Small intestine (tissue), 7 donors: ENCODE results near the gene PARG. TPM values are rescaled to one million over a fixed set of nuclear protein-coding genes. Genes with fewer than 3 reads are reported as not detected.

Experiments used
- DNase-seq, 2 donors: peaks; one replicate each; pipeline versions ENCODE4 v3.0.0 to v3.0.0-alpha.2; 2013
- FAIRE-seq: peaks from 2 replicates; lab custom pipeline; 2012; peaks lifted over from hg19 to GRCh38; lab: Jason Lieb, UNC
- H3K27ac ChIP-seq, 3 donors: one replicate each; pipeline ENCODE4 v1.5.1; 2013; ENCODE audit warnings: low read length in 2 of 3, mild to moderate bottlenecking in 2 of 3, control low read depth in 1 of 3, inconsistent platforms in 1 of 3, low read depth in 1 of 3, moderate library complexity in 1 of 3
- H3K27me3 ChIP-seq, 3 donors: one replicate each; pipeline ENCODE4 v1.6.1; 2013; ENCODE audit warnings: low read length in 3 of 3, inconsistent platforms in 1 of 3; ENCODE audit not compliant: control insufficient read depth in 3 of 3, insufficient read depth in 3 of 3
- H3K36me3 ChIP-seq, 3 donors: one replicate each; pipeline ENCODE4 v1.6.1; 2013; ENCODE audit warnings: low read length in 3 of 3, inconsistent platforms in 1 of 3, low read depth in 1 of 3, mild to moderate bottlenecking in 1 of 3, moderate library complexity in 1 of 3; ENCODE audit not compliant: control insufficient read depth in 3 of 3, insufficient read depth in 2 of 3
- H3K4me1 ChIP-seq, 3 donors: one replicate each; pipeline ENCODE4 v1.6.1; 2013; ENCODE audit warnings: low read length in 2 of 3, inconsistent platforms in 1 of 3, low read depth in 1 of 3, mild to moderate bottlenecking in 1 of 3, moderate library complexity in 1 of 3; ENCODE audit not compliant: control insufficient read depth in 3 of 3, insufficient read depth in 2 of 3
- H3K4me3 ChIP-seq, 3 donors: one replicate each; pipeline ENCODE4 v1.5.1; 2013; ENCODE audit warnings: low read length in 3 of 3, control low read depth in 1 of 3, inconsistent platforms in 1 of 3, low read depth in 1 of 3, mild to moderate bottlenecking in 1 of 3, moderate library complexity in 1 of 3
- H3K9me3 ChIP-seq, 2 donors: one replicate each; pipeline ENCODE4 v1.6.1; 2013; ENCODE audit warnings: low read depth in 1 of 2, low read length in 1 of 2; ENCODE audit not compliant: control insufficient read depth in 2 of 2, insufficient read depth in 1 of 2
- WGBS, 3 donors: extraction: QIAGEN DNeasy Blood & Tissue Kit; methylation state at CpG; one replicate each; pipeline ENCODE4 v1.1.7; 2013; 5-methylcytosine and 5-hydroxymethylcytosine counted together
- polyA plus RNA-seq, 4 donors: library from polyadenylated mRNA; stranded (reverse) in 3 of 4; unstranded in 1 of 4; fragments of 200-250 nt in 3 of 4; fragments of 120-200 nt in 1 of 4; gene quantifications; one replicate each; pipeline versions ENCODE4 v1.2.1 to v1.2.3, GENCODE V29; 2013
- donor health status: healthy with polysubstance abuse.
- donor health status: control.
- donor health status: control.
- donor health status: Bipolar disorder and iron deficiency.
- donor health status: healthy.

The PARG gene
- polyA plus RNA-seq, 4 donors, result 7.8 to 22.7 (median 11.7) TPM

- H3K27me3 ChIP-seq, result peaks cover 0 to 37% (median 16%) of the 10 kb centered on the region in 3 donors
- no peaks in the 10 kb centered on the region for H3K4me1 ChIP-seq
- FAIRE-seq, result no peak
- no peak overlapping the region for H3K27ac ChIP-seq
- no peaks in the 10 kb centered on the region for H3K36me3 ChIP-seq
- DNase-seq, result no peak
- WGBS, 3 donors, result 95 to 98% (median 98%) methylated on average over 8 of the region's 8 CpGs
- H3K4me3 ChIP-seq, result no peak overlapping the region
- H3K9me3 ChIP-seq, result no peaks in the 10 kb centered on the region
Measured at GRCh38 chr10:49769692-49770091, 172.1 kb downstream of the PARG start.

- no peak for FAIRE-seq
- Histone ChIP-seq H3K36me3 (no peaks in the 10 kb centered on the region), H3K4me3 (no peak overlapping the region), H3K27ac (no peak overlapping the region), H3K27me3 (peaks cover 0 to 39% (median 16%) of the 10 kb centered on the region in 3 donors), H3K4me1 (no peaks in the 10 kb centered on the region), H3K9me3 (no peaks in the 10 kb centered on the region)
- no peak for DNase-seq
- 8 to 22% (median 20%) methylated on average over 24 to 45 of the region's 45 CpGs for WGBS, 3 donors
Measured at GRCh38 chr10:49768731-49769130, 173.1 kb downstream of the PARG start.

- no peak overlapping the region for H3K4me3 ChIP-seq
- DNase-seq (no peak), FAIRE-seq (no peak)
- no peaks in the 10 kb centered on the region for H3K9me3 ChIP-seq
- H3K4me1 ChIP-seq, result no peaks in the 10 kb centered on the region
- H3K27me3 ChIP-seq, result peaks cover 0 to 42% (median 16%) of the 10 kb centered on the region in 3 donors
- H3K36me3 ChIP-seq, result no peaks in the 10 kb centered on the region
- H3K27ac ChIP-seq, result no peak overlapping the region
- WGBS, 3 donors, result 9 to 31% (median 21%) methylated on average over 37 to 38 of the region's 38 CpGs
Measured at GRCh38 chr10:49768329-49768728, 173.5 kb downstream of the PARG start.

Other genes with a start within 250 kb of the PARG start
- 1 to 10 TPM; 2.5 to 9.6 (median 3.1) TPM for gene OGDHL, start 179.7 kb downstream of the PARG start, polyA plus RNA-seq
- gene TIMM23B, start within 50 bp of the PARG start, polyA plus RNA-seq, result 10 to 100 TPM in 1 of 4 donors, 1 to 10 TPM in 3; 3.4 to 12.7 (median 7.6) TPM
- gene AGAP6, start 46.4 kb upstream of the PARG start, polyA plus RNA-seq, result 10 to 100 TPM in 3 of 4 donors, 1 to 10 TPM in 1; 8.7 to 34.4 (median 17.4) TPM
- 10 to 100 TPM; 15.1 to 64.6 (median 20.3) TPM for gene WASHC2A, start 125.9 kb upstream of the PARG start, polyA plus RNA-seq